ENCODE results near the gene NEK9.

Gene NEK9

GRCh38 chr14:75143761-75144527, 17.1 kb upstream of the NEK9 start:
- no peak for DNase-seq

GRCh38 chr14:75142494-75142893, 15.6 kb upstream of the NEK9 start:
- DNase-seq = no peak

GRCh38 chr14:75141967-75142366, 15.1 kb upstream of the NEK9 start:
- DNase-seq = peak; percentile 46

GRCh38 chr14:75141062-75141461, 14.2 kb upstream of the NEK9 start:
- DNase-seq = no peak

- DNase-seq = no peak
Observed at GRCh38 chr14:75140620-75141019, 13.8 kb upstream of the NEK9 start.

GRCh38 chr14:75139185-75139584, 12.3 kb upstream of the NEK9 start:
- DNase-seq = no peak

GRCh38 chr14:75138492-75138891, 11.6 kb upstream of the NEK9 start:
- no peak for DNase-seq

GRCh38 chr14:75134644-75135043, 7.8 kb upstream of the NEK9 start:
- DNase-seq = no peak

GRCh38 chr14:75133597-75133996, 6.7 kb upstream of the NEK9 start:
- DNase-seq = no peak

- peak; percentile 77 for DNase-seq
Observed at GRCh38 chr14:75132382-75133086, 5.7 kb upstream of the NEK9 start.

- no peak for DNase-seq
Observed at GRCh38 chr14:75128596-75128990, 1.7 kb upstream of the NEK9 start.

GRCh38 chr14:75127903-75128595, 1.2 kb upstream of the NEK9 start:
- peak; percentile 26 for DNase-seq

GRCh38 chr14:75127474-75127820, 599 bp upstream of the NEK9 start:
- peak; percentile 65 for DNase-seq

GRCh38 chr14:75126121-75126544, 715 bp downstream of the NEK9 start:
- DNase-seq = no peak

GRCh38 chr14:75125617-75126016, 1.2 kb downstream of the NEK9 start:
- DNase-seq = no peak

- DNase-seq = peak; percentile 41
Observed at GRCh38 chr14:75123991-75124390, 2.9 kb downstream of the NEK9 start.

- no peak for DNase-seq
Observed at GRCh38 chr14:75121552-75121951, 5.3 kb downstream of the NEK9 start.

- peak; percentile 61 for DNase-seq
Observed at GRCh38 chr14:75120541-75121291, 6.1 kb downstream of the NEK9 start.

- no peak for DNase-seq
Observed at GRCh38 chr14:75119056-75119455, 7.8 kb downstream of the NEK9 start.

GRCh38 chr14:75113932-75114539, 12.8 kb downstream of the NEK9 start:
- DNase-seq = no peak

- no peak for DNase-seq
Observed at GRCh38 chr14:75109877-75110276, 17.0 kb downstream of the NEK9 start.

GRCh38 chr14:75107186-75107585, 19.7 kb downstream of the NEK9 start:
- no peak for DNase-seq

- DNase-seq = no peak
Observed at GRCh38 chr14:75101491-75101890, 25.4 kb downstream of the NEK9 start.

Data from DMS53 (cell line).